ENCODE results near the gene SDCCAG8.

DNA sequence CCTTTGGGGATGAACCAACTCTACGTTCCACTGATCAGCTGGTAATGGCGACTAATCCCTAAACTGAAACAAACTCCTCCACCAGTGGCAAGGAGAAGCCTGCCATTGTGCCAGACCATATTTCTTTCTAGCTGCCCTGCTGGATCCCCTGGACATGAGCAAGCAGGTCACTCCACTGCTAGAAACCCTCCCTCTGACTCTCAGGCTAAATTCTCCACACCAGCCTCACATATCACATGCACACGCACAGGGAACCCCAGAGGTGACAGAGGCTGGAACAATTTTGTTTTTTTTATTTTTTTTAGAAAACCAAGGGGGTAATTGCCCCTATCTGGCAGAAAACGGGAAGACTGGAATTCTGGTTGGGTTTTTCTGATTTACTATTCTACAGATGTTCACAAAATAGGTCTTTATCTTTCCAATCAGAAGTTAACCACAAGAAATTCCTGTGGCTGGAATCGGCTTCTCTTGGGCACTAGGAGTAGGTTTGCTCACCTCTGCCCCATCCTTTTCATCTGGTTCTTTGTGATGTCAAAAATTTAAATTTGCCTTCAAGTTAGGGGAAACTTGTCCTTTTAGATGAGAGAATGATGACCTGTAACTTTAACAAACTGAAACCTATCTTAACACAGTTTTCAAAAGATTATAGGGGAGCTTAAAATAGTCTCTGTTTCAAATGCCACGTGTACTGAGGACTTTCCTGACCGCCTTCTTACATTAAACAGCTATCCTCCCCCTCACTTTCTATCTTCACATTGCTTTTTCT is 258.1 kb downstream of the SDCCAG8 start:
- TF ChIP-seq, protein P1, sequence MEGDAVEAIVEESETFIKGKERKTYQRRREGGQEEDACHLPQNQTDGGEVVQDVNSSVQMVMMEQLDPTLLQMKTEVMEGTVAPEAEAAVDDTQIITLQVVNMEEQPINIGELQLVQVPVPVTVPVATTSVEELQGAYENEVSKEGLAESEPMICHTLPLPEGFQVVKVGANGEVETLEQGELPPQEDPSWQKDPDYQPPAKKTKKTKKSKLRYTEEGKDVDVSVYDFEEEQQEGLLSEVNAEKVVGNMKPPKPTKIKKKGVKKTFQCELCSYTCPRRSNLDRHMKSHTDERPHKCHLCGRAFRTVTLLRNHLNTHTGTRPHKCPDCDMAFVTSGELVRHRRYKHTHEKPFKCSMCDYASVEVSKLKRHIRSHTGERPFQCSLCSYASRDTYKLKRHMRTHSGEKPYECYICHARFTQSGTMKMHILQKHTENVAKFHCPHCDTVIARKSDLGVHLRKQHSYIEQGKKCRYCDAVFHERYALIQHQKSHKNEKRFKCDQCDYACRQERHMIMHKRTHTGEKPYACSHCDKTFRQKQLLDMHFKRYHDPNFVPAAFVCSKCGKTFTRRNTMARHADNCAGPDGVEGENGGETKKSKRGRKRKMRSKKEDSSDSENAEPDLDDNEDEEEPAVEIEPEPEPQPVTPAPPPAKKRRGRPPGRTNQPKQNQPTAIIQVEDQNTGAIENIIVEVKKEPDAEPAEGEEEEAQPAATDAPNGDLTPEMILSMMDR (IDR thresholded peaks at IDR 0.05): no peak
- no peak for TF ChIP-seq POLR2A (IDR thresholded peaks at IDR 0.05)
